Aorta (tissue), 5 donors: ENCODE measurements around the gene C6orf47. TPM values are rescaled to one million over a fixed set of nuclear protein-coding genes. Genes with fewer than 3 reads are reported as not detected.

Experiments
- ATAC-seq: fragments of 200-7000 bp; cut with Tn5 transposase; one replicate; pipeline ENCODE4 v1.9.1; 2022; ENCODE audit warnings: moderate library complexity; ENCODE audit not compliant: low FRiP score
- DNase-seq, 2 donors: peaks; one replicate each; pipeline ENCODE4 v3.0.0-alpha.2; 2020
- H3K27ac ChIP-seq, 2 donors: one replicate each; pipeline ENCODE4 v1.5.1; 2013; ENCODE audit warnings: low read length in 2 of 2, mild to moderate bottlenecking in 2 of 2, moderate library complexity in 2 of 2, control low read depth in 1 of 2, inconsistent platforms in 1 of 2, low read depth in 1 of 2
- H3K27me3 ChIP-seq, 2 donors: one replicate each; pipeline ENCODE4 v1.6.1; 2013; ENCODE audit warnings: control low read depth in 1 of 2, low read length in 1 of 2, mild to moderate bottlenecking in 1 of 2, moderate library complexity in 1 of 2; ENCODE audit not compliant: insufficient read depth in 2 of 2, control insufficient read depth in 1 of 2
- H3K36me3 ChIP-seq, 2 donors: one replicate each; pipeline ENCODE4 v1.6.1; 2013; ENCODE audit warnings: control low read depth in 1 of 2, low read length in 1 of 2, mild to moderate bottlenecking in 1 of 2; ENCODE audit not compliant: insufficient read depth in 2 of 2, control insufficient read depth in 1 of 2
- H3K4me1 ChIP-seq, 2 donors: one replicate each; pipeline ENCODE4 v1.6.1; 2013; ENCODE audit warnings: low read length in 2 of 2, control low read depth in 1 of 2, mild to moderate bottlenecking in 1 of 2, moderate library complexity in 1 of 2; ENCODE audit not compliant: insufficient read depth in 2 of 2, control insufficient read depth in 1 of 2
- H3K4me3 ChIP-seq, 2 donors: one replicate each; pipeline ENCODE4 v1.5.1; 2013; ENCODE audit warnings: low read length in 2 of 2, control low read depth in 1 of 2, mild to moderate bottlenecking in 1 of 2
- H3K9me3 ChIP-seq: one replicate; pipeline ENCODE4 v1.6.1; 2013; ENCODE audit warnings: mild to moderate bottlenecking, low read length; ENCODE audit not compliant: control insufficient read depth
- WGBS, 2 donors: extraction: QIAGEN DNeasy Blood & Tissue Kit; methylation state at CpG; one replicate each; pipeline ENCODE4 v1.1.7; 2013; 5-methylcytosine and 5-hydroxymethylcytosine counted together
- intact Hi-C, 2 donors: fragments of 100-400 bp; cut with DNase I; formaldehyde crosslinking; loops; one replicate each; pipeline versions ENCODE4 v1.14.2 to v1.15.0; 2022
- polyA plus RNA-seq, 2 donors: library from polyadenylated mRNA; stranded (reverse); fragments of 200-250 nt; gene quantifications; one replicate each; pipeline ENCODE4 v1.2.3, GENCODE V29; 2013
- total RNA-seq, 2 donors: library from RNA; stranded (reverse); fragmentation: NEBNext Ultra II Directional; extraction: Animal tissue kit (Norgen Biotek cat#: 25700); gene quantifications; one replicate each; pipeline ENCODE4 v1.2.1, GENCODE V29; 2021
- donor health status: healthy with polysubstance abuse.
- donor health status: Bipolar disorder and iron deficiency.
- donor health status: DM: no; HTN: no; CAD: no.
- donor health status: DM: no; HTN: no; CAD: no.
- donor health status: DM: yes; HTN: yes; CAD: no.

The C6orf47 gene
- total and polyA plus RNA-seq, 4 donors = 7.5 to 20.2 (median 15.1) TPM

GRCh38 chr6:31652925-31653724 lies 7.5 kb downstream of the C6orf47 start:
- Histone ChIP-seq H3K36me3 (peaks cover 0 to 8% of the 10 kb centered on the region in 2 donors), H3K4me1 (no peaks in the 10 kb centered on the region), H3K27ac (peak overlapping the region; percentile 52 to 87), H3K9me3 (no peaks in the 10 kb centered on the region), H3K27me3 (no peaks in the 10 kb centered on the region), H3K4me3 (peak overlapping the region; percentile 32 to 64)
- 7 to 8% methylated on average over 37 of the region's 37 CpGs for WGBS, 2 donors
- intact Hi-C loops = loop anchor here in 1 of 2 donors (1.0 to 10.0 kb wide), 2 partner anchors 11 to 1762 kb away; partner anchors contain the start of genes CUTA, GPANK1 and PHF1
- DNase-seq = peak; percentile 92 to 93
- ATAC-seq = peak; percentile 90

- peak; percentile 79 for ATAC-seq
- Histone ChIP-seq H3K4me1 (no peaks in the 10 kb centered on the region), H3K36me3 (peaks cover 0 to 6% of the 10 kb centered on the region in 2 donors), H3K9me3 (no peaks in the 10 kb centered on the region), H3K27me3 (no peaks in the 10 kb centered on the region), H3K4me3 (peak overlapping the region; percentile 32 to 65), H3K27ac (peak overlapping the region; percentile 87 to 88)
- no peak for DNase-seq
- intact Hi-C loops = loop anchor here in 1 of 2 donors (1.0 to 10.0 kb wide), 2 partner anchors 13 to 1763 kb away; partner anchors contain the start of genes CUTA, GPANK1 and PHF1
- WGBS, 2 donors = 1 to 3% methylated on average over 29 of the region's 29 CpGs
These were observed 8.9 kb downstream of the C6orf47 start for GRCh38 chr6:31651602-31652191.

- Histone ChIP-seq H3K27ac (no peak overlapping the region), H3K4me1 (no peaks in the 10 kb centered on the region), H3K9me3 (no peaks in the 10 kb centered on the region), H3K4me3 (no peak overlapping the region), H3K36me3 (peaks cover 4 to 28% of the 10 kb centered on the region in 2 donors), H3K27me3 (no peaks in the 10 kb centered on the region)
- WGBS, 2 donors = 94 to 96% methylated on average over 9 of the region's 9 CpGs
- intact Hi-C loops = no loop called here
- DNase-seq (no peak), ATAC-seq (no peak)
These were observed 15.3 kb downstream of the C6orf47 start for GRCh38 chr6:31645325-31645724.

- peaks cover 4 to 26% of the 10 kb centered on the region in 2 donors for H3K36me3 ChIP-seq
These were observed 16.6 kb downstream of the C6orf47 start for GRCh38 chr6:31643818-31644454.

GRCh38 chr6:31642798-31643570 lies 17.6 kb downstream of the C6orf47 start:
- no peak overlapping the region for H3K4me3 ChIP-seq
- WGBS, 2 donors = 81 to 85% methylated on average over 6 of the region's 6 CpGs
- no peaks in the 10 kb centered on the region for H3K4me1 ChIP-seq

More at GRCh38 chr6:31643818-31644454, 16.6 kb downstream of the C6orf47 start:
- ATAC-seq (no peak), DNase-seq (no peak)
- 87 to 88% methylated on average over 17 of the region's 17 CpGs for WGBS, 2 donors
- H3K9me3 ChIP-seq = no peaks in the 10 kb centered on the region
- H3K27ac ChIP-seq = no peak overlapping the region
- H3K27me3 ChIP-seq = no peaks in the 10 kb centered on the region
- intact Hi-C loops = loop anchor here in 1 of 2 donors (2.0 kb wide), 1 partner anchor 17 kb away; no protein-coding TSS in a partner anchor
- H3K4me3 ChIP-seq = no peak overlapping the region
- H3K4me1 ChIP-seq = no peaks in the 10 kb centered on the region

GRCh38 chr6:31641370-31641769 lies 19.2 kb downstream of the C6orf47 start:
- no peaks in the 10 kb centered on the region for H3K9me3 ChIP-seq
- H3K27me3 ChIP-seq = no peaks in the 10 kb centered on the region
- no peak for ATAC-seq
- no peaks in the 10 kb centered on the region for H3K4me1 ChIP-seq
- intact Hi-C loops = no loop called here
- H3K27ac ChIP-seq = no peak overlapping the region
- H3K4me3 ChIP-seq = no peak overlapping the region
- H3K36me3 ChIP-seq = peaks cover 4 to 30% of the 10 kb centered on the region in 2 donors
- no peak for DNase-seq
- WGBS, 2 donors = 87 to 92% methylated on average over 4 of the region's 4 CpGs

More at GRCh38 chr6:31642798-31643570, 17.6 kb downstream of the C6orf47 start:
- intact Hi-C loops = loop anchor here in 1 of 2 donors (2.0 kb wide), 1 partner anchor 16 kb away; no protein-coding TSS in a partner anchor
- ATAC-seq = no peak
- Histone ChIP-seq H3K27ac (no peak overlapping the region), H3K36me3 (peaks cover 4 to 24% of the 10 kb centered on the region in 2 donors), H3K9me3 (no peaks in the 10 kb centered on the region), H3K27me3 (no peaks in the 10 kb centered on the region)
- DNase-seq = no peak

GRCh38 chr6:31640612-31641011 lies 20.0 kb downstream of the C6orf47 start:
- no peak overlapping the region for H3K4me3 ChIP-seq
- peaks cover 4 to 30% of the 10 kb centered on the region in 2 donors for H3K36me3 ChIP-seq
- H3K27me3 ChIP-seq = no peaks in the 10 kb centered on the region
- no peak for ATAC-seq
- no peak for DNase-seq
- H3K4me1 ChIP-seq = no peaks in the 10 kb centered on the region
- intact Hi-C loops = no loop called here
- WGBS, 2 donors = 92 to 93% methylated on average over 6 of the region's 6 CpGs
- H3K9me3 ChIP-seq = no peaks in the 10 kb centered on the region
- H3K27ac ChIP-seq = no peak overlapping the region

GRCh38 chr6:31639449-31639861 lies 21.1 kb downstream of the C6orf47 start:
- Histone ChIP-seq H3K27ac (no peak overlapping the region), H3K9me3 (no peaks in the 10 kb centered on the region), H3K27me3 (no peaks in the 10 kb centered on the region), H3K4me1 (no peaks in the 10 kb centered on the region), H3K4me3 (no peak overlapping the region), H3K36me3 (peaks cover 6 to 24% of the 10 kb centered on the region in 2 donors)
- DNase-seq = no peak
- 65 to 71% methylated on average over 10 of the region's 10 CpGs for WGBS, 2 donors
- ATAC-seq = no peak
- intact Hi-C loops = no loop called here
